HG02571 (cell line): ENCODE results near the gene FSTL5.

ENCODE experiments used
- ATAC-seq: cut with Tn5 transposase; IDR thresholded peaks from one replicate; pipeline ENCODE4 v1.9.1; 2021; ENCODE audit warnings: mild to moderate bottlenecking, moderate library complexity; ENCODE audit not compliant: unreplicated experiment

The FSTL5 gene

DNA sequence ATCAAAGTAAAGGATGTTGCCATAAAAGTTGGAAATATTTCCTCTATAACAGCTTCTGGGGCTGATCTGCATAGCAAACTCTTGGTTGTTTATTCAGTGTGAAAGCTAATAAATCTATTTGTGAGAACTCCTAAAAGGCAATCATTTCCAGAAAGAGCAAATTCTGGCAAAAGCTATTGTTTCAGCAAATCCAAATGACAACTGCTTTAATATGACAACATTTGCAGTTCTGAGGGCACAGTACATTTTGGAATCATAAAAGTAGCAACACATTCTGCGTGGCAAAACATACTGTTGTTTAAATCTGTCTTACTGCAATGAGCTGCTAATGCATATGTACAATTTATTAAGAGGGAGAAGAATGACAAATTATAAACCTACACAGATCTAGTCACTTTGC lies 818.1 kb downstream of the FSTL5 start:
- no peak for ATAC-seq

DNA sequence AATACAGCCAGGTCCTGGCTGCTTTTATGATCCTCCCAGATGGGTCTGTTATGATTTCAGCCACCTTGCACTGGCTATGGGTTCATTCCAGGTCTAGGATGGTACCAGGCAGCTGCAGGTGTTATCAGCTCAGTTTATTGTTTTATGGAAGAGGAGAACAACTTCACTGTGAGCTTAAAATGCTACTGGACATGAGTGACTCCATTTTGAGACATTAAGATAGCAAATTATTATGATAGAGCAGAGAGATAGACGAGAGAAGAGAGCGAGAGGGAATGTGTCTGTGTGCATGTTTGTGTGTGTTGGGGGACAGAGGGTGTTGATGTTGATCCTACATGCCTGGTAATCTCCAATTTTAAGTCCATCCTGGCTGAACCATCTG lies 820.2 kb downstream of the FSTL5 start:
- ATAC-seq: no peak

DNA sequence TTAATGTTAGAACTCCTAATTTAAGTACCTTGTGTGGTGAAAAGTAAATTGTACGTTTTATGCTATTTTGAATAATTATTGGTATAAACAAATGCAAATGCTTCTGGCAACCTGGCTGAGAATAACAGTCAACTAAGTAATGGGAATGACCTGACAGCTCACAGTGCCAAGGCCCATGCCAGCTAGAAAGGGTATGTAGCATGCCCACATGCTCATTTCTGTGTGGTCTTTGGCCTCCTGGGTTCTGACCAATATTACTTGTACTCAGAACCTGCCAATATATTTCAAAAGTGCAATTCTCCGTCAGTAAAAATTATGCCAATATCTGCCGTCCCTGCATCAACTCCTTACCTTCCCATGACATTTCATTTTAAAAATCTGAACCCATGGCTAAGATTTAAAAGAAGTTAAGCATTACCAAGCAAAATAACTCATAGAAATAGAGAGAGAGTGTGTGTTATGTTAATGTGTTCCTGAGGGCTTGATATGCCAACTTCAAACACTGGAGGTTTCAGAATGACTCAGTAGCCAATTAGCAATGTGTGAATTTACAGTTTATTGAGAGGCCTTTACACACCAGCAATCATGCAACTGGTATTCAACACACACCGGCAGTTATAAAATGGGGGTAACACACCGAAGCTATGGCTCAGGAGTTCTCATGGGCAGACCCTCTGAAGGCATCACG lies 820.8 kb downstream of the FSTL5 start:
- no peak for ATAC-seq

DNA sequence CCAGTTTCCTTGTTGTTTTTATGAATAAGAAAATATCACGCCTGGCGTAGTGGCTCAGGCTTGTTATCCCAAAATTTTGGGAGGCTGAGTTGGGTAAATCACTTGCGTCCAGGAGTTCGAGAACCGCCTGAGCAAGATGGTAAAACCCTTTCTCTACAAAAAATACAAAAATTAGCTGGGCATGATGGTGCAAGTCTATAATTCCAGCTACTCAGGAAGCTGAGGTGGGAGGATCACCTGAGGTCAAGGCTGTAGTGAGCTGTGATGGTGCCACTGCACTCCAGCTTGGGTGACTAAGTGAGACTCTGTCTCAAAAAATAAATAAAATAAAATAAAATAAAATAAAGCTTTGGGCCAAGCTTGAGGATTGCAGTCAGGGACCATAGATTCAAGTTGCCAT lies 827.2 kb downstream of the FSTL5 start:
- ATAC-seq: no peak

DNA sequence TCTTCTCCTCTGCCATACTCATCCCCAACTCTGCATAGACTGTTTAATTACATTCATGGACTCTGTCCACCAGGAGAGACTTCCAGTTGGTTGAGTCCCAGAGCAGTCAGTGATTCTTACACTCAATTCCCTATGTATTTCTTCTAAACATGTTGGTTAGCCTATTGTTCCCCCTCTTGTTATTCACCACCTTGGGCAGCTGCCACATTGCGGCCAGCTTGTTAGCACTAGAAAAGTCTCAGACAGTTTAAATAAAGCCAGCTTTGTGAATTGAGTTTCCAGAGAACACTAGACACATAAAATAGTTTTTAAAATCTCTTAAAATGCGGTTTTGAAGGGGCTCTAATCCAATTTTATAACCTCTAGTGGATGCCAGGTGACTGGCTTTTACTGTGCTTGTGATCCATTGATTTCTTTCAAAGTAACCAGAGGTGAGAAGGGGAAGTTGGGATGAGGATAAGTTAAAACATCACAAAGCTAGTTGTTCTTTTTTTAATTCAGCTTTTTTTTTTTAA lies 827.7 kb downstream of the FSTL5 start:
- ATAC-seq: no peak
